GDM1 (cell line): ENCODE measurements around the gene PTPRF.

Experiments
- DNase-seq: peaks from one replicate; lab custom pipeline; 2025; lab: John Stamatoyannopoulos, UW

PTPRF gene

DNA sequence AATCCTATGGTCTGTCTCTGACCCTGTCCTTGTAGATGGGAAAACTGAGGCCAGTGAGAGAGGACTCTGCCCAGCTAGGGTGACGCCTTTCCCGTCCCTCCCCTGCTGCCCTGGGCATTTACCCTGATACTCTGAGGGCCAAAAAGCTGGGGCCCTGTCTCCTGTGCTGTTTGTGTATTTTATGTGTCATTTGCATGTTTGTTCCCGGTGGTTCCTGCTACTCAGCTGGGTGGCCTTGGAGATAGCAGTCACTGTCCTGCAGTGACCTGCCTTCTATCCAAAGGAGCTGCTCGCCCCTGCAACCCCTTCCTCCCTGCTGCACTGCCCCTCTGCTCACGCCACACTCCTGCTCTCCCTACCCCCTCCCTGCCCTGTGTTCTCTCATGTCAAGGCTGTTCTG is 78.1 kb downstream of the PTPRF start:
- DNase-seq: no peak

DNA sequence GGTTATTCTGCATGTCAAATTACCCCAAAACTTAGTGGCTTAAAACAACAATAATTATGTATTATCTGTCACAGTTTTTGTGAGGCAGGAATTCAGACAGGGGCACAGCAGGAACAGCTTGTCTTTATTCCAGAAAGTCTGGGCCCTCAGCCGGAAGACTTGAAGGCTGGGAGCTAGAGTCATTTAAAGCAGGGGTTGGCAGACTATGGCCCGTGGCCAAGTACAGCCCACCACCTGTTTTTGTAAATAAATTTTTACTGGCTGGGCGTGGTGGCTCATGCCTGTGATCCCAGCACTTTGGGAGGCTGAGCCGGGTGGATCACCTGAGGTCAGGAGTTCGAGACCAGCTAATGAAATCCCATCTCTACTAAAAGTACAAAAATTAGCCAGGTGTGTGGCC is 79.7 kb downstream of the PTPRF start:
- DNase-seq: no peak

DNA sequence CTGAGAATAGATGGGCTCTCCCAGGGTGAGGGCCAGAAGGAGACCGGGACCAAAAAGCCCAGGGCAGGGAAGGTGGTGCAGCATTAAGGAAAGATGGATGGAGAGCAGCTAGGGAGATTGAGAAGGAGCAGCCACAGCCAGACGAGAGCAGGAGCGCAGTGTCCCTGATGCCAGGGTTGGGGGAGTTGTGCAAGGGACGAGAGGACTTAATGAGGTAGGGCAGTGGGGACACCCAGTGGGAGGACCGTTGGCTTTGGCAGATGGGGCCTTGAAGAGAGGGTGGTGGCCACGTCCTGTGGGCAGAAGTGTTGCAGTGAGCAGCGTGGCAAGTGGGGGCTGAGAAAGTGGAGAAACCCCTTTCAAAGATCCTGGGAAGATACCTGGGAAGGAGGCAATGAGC is 81.3 kb downstream of the PTPRF start:
- DNase-seq: no peak

DNA sequence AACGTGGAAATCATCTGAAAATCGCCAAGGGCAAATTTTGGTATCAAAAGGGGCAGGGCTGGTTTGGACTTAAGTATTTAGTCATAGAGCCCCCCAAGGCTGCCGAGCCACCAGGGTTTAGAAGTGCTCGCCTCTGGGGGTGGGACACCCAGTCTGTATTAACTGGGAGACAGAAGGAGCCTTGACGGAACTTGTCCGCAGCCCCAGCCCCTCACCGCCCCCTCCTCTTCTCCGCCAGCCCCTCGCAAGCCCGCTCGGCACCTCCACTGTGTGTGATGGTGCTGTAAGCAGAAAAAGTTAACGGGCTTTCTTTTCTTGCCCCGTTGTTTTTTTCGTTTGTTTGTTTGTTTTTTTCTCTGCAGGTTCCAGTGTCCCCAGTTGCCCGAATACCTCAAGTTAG is 81.7 kb downstream of the PTPRF start:
- DNase-seq: no peak

DNA sequence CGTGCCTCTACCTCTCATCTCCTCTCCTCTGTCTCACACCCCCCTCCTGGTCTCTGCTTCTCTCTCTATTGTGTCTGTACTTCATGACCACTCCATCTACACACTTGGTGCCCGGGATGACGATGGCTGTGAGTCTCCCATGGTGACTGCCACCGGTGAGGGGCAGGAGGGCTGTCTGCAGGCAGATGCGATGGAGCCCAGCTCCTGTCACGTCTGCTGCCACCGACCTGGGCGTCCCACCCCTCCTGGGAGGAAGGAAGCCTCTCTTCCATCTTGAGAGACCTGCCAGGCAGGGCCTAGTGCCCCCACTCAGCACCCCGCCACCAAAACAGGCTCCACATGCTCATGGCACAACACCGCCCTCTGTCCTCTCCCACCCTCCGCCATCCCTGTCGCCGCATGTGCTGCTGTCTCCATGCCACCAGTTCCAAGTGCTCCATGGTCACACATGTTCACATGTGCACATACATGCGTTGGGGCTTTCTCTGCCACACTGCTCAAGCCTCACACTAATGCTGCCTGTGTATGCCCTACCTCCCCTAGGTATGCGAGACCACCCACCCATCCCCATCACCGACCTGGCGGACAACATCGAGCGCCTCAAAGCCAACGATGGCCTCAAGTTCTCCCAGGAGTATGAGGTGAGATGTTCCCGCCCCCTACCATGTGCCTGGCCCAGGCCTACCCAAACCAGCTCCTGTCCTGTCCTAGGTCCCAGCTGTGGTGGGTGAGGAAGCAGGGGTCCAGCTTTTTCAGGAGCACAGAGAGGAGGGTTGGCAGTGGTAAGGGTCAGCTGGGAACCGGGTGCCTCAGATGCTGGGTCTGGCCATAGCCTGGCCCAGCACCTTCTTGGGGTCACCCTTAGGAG is 82.6 kb downstream of the PTPRF start:
- no peak for DNase-seq

DNA sequence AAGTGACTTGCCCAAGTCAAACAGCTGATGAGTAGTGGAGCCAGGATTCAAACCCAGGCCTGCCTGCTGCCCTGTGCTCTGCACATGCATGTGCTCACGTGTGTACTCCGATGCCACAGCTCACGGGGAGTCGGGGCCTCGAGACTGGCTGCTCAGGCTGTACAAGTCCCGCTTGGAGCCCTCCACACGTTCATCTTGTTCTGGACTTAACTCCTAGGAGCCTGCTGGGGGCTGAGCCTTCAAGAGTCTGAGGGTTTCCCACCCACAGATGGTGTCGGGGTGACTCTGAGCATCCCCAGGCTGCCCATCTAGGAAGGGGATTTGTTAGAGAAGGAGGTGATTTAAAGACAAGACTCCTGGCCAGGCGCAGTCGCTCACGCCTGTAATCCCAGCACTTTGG is 83.5 kb downstream of the PTPRF start:
- no peak for DNase-seq

DNA sequence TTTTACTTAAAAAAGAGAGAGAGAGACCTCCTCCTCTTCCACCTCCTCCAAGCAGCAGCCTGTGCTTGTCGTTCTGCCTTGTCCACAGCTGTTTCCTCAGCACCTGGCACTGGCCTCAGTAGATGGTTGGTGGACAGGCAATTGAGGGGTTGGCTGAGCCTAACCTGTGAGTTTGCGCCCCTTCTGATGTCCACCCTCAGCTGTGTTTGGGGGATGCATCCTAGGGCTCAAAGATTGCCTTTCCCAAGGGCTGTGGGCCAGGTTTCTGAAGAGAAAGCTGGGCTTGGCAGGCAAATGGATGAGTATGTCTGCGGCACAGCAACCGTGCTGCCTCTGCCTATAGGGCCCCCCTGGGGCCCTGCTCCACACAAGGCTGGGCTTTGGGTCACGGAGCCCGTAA is 84.2 kb downstream of the PTPRF start:
- DNase-seq: no peak

DNA sequence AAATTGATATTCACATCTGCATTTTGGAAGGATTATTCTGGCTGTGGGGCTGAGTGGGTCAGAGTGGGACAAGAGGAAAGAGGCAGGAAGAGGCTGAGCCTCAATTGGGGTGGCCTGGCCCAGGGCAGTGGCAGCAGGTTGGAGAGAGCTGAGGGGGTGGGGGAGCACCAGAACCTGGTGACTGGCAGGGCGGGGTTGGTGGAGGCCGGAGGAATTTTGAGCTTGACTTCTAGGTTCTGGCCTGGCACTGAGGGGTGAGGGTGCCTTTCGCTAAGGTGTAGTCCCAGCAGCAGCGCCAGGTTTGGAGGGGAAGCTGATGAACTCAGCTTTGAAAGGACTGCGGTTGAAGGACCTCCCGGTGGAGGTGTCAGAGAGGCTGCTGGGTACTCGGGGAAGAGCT is 85.7 kb downstream of the PTPRF start:
- DNase-seq: no peak

DNA sequence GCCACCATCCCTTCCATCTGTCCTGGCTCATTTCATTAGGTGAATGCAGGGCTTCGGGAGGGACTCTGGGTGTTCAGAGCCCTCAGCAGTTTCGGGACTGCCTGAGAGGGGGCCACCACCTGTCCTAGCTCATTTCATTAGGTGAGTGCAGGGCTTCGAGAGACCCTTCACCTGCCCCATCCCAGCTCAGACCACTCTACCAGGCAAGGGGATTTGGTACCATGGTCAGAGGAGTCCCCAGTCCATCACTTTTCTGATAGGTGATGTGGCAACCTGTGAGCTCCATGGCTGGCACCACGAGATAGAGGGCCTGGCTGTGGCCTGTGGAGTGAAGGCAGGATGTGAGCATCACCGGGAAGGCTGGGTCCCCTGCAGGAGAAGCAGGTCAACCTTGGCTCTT is 86.3 kb downstream of the PTPRF start:
- no peak for DNase-seq

DNA sequence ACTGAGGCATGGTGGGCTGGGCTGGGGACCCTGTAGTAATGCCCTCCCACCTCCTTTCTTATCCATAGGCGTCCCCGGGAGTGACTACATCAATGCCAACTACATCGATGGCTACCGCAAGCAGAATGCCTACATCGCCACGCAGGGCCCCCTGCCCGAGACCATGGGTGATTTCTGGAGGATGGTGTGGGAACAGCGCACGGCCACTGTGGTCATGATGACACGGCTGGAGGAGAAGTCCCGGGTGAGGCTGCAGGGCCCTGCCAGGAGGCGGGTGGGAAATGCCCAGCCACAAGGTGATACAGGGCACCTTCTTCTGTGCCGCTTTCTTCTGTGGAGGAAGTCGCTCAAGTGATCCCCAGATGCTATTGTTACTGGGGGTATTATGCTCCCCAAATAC is 87.0 kb downstream of the PTPRF start:
- no peak for DNase-seq

DNA sequence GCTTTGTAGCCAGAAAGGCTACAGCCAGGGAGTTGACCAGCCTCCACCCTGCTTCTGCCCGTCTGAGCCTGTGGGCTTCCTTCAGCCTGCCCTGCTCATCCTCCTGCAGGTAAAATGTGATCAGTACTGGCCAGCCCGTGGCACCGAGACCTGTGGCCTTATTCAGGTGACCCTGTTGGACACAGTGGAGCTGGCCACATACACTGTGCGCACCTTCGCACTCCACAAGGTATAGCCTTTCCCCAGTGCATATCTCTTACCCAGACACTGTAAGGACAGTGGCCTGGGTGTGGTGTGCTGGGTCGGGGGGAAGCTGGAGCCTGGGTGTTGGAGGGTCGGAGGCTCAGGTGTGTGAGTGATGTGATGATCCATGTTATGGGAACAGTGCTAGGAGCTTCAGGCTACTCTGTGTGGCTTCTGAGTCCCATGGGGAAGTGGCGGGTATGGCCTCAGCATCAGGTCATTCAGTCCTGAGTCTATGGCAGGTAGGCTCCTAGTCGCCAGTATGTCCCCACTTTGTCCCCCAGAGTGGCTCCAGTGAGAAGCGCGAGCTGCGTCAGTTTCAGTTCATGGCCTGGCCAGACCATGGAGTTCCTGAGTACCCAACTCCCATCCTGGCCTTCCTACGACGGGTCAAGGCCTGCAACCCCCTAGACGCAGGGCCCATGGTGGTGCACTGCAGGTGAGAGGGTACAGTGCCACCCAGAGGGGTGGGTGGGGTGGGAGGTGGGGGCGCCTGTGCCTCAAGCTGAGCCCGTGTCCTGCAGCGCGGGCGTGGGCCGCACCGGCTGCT is 88.0 kb downstream of the PTPRF start:
- DNase-seq: no peak

DNA sequence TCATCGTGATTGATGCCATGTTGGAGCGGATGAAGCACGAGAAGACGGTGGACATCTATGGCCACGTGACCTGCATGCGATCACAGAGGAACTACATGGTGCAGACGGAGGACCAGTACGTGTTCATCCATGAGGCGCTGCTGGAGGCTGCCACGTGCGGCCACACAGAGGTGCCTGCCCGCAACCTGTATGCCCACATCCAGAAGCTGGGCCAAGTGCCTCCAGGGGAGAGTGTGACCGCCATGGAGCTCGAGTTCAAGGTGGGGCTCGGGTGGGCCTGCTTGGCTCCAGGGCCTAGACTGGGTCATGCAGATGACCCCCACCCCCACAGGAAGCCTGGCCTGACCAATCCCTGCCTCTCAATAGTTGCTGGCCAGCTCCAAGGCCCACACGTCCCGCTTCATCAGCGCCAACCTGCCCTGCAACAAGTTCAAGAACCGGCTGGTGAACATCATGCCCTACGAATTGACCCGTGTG is 88.7 kb downstream of the PTPRF start:
- no peak for DNase-seq

DNA sequence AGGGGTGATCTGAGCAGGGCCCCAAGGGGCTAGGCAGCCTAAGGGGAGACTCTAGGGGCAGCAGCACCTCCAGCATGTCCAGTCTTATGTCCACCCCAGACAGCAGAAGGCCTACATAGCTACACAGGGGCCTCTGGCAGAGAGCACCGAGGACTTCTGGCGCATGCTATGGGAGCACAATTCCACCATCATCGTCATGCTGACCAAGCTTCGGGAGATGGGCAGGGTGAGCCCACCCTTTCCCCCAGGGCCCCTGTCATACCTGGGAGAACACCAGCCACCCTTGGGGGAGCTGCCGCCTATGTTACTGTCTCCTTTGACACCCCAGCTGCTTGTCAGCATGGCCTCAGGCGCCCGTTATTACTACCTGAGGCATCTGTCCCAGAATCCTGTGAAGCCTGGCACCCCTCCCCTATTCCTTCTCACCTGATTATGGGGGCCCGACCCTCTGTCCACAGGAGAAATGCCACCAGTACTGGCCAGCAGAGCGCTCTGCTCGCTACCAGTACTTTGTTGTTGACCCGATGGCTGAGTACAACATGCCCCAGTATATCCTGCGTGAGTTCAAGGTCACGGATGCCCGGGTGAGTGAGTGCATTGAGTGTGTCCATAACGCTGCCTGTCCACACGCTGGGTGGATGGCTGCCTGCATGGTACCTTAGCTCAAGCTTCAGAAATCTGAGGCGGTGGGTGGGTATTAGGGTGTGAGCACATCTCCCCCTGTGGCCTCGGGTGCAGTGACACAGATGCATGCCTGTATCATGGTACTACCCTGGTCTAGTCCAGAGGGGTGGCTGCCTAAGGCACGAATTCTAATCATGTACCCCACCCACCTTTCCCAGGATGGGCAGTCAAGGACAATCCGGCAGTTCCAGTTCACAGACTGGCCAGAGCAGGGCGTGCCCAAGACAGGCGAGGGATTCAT is 89.6 kb downstream of the PTPRF start:
- no peak for DNase-seq

DNA sequence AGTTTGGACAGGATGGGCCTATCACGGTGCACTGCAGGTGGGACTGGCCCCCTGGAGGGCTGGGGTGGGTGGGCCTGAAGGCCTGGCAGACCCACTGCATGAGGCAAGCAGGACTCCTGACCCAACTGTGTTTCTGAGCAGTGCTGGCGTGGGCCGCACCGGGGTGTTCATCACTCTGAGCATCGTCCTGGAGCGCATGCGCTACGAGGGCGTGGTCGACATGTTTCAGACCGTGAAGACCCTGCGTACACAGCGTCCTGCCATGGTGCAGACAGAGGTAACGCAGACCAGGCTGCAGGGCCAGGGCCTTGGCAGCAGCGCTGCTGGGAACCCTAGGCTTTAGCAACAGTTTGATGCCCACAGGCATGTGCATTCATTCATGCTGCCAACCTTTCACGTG is 90.3 kb downstream of the PTPRF start:
- no peak for DNase-seq

DNA sequence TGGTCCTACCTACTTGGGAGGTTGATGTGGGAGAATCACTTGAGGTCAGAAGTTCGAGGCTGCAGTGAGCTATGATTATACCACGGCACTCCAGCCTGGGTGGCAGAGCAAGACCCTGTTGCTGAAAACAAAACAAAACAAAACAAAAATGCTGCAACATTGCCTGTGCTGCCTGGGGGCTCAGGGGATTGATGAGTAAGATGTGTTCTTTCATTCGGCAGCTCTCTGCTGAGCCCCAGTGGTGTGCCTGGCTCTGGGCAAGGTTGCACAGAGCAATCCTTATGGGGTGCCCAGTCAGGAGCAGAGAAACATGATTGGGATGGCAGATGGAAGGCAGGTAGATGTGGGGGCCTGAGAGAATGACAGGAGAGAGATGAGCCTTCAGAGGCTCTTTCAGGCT is 90.7 kb downstream of the PTPRF start:
- no peak for DNase-seq

DNA sequence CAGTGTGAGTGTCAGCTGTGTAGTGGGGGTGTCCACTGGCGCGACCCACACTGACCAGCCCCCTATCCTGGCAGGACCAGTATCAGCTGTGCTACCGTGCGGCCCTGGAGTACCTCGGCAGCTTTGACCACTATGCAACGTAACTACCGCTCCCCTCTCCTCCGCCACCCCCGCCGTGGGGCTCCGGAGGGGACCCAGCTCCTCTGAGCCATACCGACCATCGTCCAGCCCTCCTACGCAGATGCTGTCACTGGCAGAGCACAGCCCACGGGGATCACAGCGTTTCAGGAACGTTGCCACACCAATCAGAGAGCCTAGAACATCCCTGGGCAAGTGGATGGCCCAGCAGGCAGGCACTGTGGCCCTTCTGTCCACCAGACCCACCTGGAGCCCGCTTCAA is 91.2 kb downstream of the PTPRF start:
- DNase-seq: no peak

DNA sequence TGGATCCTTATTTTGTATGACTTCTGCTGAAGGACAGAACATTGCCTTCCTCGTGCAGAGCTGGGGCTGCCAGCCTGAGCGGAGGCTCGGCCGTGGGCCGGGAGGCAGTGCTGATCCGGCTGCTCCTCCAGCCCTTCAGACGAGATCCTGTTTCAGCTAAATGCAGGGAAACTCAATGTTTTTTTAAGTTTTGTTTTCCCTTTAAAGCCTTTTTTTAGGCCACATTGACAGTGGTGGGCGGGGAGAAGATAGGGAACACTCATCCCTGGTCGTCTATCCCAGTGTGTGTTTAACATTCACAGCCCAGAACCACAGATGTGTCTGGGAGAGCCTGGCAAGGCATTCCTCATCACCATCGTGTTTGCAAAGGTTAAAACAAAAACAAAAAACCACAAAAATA is 91.8 kb downstream of the PTPRF start:
- no peak for DNase-seq

DNA sequence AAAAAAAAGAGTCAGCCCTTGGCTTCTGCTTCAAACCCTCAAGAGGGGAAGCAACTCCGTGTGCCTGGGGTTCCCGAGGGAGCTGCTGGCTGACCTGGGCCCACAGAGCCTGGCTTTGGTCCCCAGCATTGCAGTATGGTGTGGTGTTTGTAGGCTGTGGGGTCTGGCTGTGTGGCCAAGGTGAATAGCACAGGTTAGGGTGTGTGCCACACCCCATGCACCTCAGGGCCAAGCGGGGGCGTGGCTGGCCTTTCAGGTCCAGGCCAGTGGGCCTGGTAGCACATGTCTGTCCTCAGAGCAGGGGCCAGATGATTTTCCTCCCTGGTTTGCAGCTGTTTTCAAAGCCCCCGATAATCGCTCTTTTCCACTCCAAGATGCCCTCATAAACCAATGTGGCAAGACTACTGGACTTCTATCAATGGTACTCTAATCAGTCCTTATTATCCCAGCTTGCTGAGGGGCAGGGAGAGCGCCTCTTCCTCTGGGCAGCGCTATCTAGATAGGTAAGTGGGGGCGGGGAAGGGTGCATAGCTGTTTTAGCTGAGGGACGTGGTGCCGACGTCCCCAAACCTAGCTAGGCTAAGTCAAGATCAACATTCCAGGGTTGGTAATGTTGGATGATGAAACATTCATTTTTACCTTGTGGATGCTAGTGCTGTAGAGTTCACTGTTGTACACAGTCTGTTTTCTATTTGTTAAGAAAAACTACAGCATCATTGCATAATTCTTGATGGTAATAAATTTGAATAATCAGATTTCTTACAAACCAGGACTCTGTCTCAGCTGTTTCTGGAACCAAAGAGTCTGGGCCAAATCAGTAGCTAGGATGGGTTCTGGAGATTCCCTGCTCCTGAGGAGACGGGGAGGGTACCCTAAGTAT is 92.5 kb downstream of the PTPRF start:
- no peak for DNase-seq

DNA sequence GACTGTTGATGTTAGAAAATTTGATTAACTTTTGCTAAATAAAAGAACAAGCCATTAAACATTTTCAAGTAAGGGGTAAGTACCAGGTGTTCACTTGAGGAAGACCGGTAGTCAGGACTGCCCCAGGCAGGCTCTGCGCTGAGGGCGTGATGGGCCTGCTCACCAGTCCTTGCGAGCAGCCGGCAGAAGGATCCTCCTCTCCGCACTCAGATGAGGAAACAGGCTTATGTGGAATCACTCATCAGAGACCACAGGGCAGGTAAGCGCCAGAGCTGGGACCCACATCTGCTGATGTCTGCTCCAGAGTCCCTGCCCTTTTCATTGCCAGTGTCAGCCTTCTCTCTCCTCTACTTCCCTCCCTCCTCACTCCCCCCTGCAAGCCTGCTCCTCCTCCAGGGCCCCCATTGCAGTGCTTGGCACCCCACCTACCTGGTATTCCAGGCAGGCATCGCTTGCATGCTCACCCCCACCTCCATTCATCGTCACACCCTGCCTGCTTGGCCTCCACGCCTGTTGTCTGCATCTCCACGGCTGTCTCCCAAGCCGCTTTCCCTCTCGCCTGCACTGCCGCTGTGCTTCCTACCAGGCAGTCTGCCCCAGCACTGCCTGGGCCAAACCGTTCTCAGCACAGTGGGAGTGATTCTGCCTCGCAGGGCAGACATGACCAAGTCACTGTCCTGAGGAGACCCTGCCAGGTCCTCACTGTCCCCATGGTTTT is 94.5 kb downstream of the PTPRF start:
- no peak for DNase-seq

DNA sequence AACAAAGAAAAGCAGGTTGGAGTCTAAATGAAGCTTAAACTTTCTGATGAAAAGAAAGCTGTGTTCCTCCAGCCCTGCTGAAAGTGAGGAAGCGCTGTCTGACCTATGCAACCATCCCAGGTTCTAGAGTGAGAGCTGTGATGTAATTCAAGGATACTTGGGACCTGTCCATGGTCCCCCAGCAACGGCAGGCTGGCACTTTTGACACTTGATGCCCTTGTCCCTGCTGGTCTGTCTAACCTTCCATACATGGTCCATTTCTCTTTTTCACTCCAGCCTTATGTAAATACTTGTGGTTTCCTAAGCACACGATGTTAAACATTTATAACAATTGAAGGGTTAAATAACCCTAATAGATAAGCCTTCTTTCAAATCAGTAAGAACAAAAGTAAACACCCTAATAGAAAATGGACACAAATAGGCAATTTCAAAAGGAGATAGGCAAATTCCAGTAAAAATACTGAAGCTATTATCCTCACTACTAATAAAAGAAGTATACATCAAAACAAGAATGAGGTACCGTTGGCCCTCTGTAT is 101.5 kb downstream of the PTPRF start:
- DNase-seq: no peak
